ENCODE results near the gene CLSTN3. TPM values are rescaled to one million over a fixed set of nuclear protein-coding genes. Genes with fewer than 3 reads are reported as not detected.

CLSTN3 gene
- total RNA-seq, 3 donors from 2014 or later: 16.4 to 23.5 (median 18.6) TPM

GRCh38 chr12:7117670-7118069, 12.5 kb upstream of the CLSTN3 start:
- H3K4me3 ChIP-seq: no peak overlapping the region
- ATAC-seq (no peak), DNase-seq (no peak)
- TF ChIP-seq CTCF (IDR thresholded peaks at IDR 0.05): no peak
- H3K36me3 ChIP-seq (ENCODE audit: low read depth): no peaks in the 10 kb centered on the region
- no peaks in the 10 kb centered on the region for H3K9me3 ChIP-seq
- no peaks in the 10 kb centered on the region for H3K4me1 ChIP-seq (ENCODE audit: low read depth)
- intact Hi-C loops (cut with DNase I, micrococcal nuclease): no loop called here

- DNase-seq (no peak), ATAC-seq (no peak)
- no peaks in the 10 kb centered on the region for H3K36me3 ChIP-seq (ENCODE audit: low read depth)
- no peaks in the 10 kb centered on the region for H3K4me1 ChIP-seq (ENCODE audit: low read depth)
- TF ChIP-seq CTCF (IDR thresholded peaks at IDR 0.05): no peak
- no peak overlapping the region for H3K4me3 ChIP-seq
- no peaks in the 10 kb centered on the region for H3K9me3 ChIP-seq
- intact Hi-C loops (cut with DNase I, micrococcal nuclease): no loop called here
These were observed 11.3 kb upstream of the CLSTN3 start for GRCh38 chr12:7118881-7119280.

GRCh38 chr12:7120166-7120565, 10.0 kb upstream of the CLSTN3 start:
- Histone ChIP-seq H3K4me3 (no peak overlapping the region), H3K36me3 (ENCODE audit: low read depth) (no peaks in the 10 kb centered on the region), H3K4me1 (ENCODE audit: low read depth) (no peaks in the 10 kb centered on the region), H3K9me3 (no peaks in the 10 kb centered on the region)
- TF ChIP-seq CTCF (IDR thresholded peaks at IDR 0.05): no peak
- no peak for ATAC-seq
- intact Hi-C loops (cut with DNase I, micrococcal nuclease): no loop called here
- no peak for DNase-seq

- ATAC-seq (no peak), DNase-seq (no peak)
These were observed 8.8 kb upstream of the CLSTN3 start for GRCh38 chr12:7121324-7121723.

GRCh38 chr12:7122811-7123769, 7.1 kb upstream of the CLSTN3 start:
- H3K4me1 ChIP-seq (ENCODE audit: low read depth): no peaks in the 10 kb centered on the region
- H3K9me3 ChIP-seq: no peaks in the 10 kb centered on the region
- DNase-seq: no peak
- TF ChIP-seq CTCF (IDR thresholded peaks at IDR 0.05): no peak
- H3K4me3 ChIP-seq: no peak overlapping the region
- intact Hi-C loops (cut with DNase I, micrococcal nuclease): no loop called here
- peak; percentile 19 for ATAC-seq
- no peaks in the 10 kb centered on the region for H3K36me3 ChIP-seq (ENCODE audit: low read depth)

More at GRCh38 chr12:7121324-7121723, 8.8 kb upstream of the CLSTN3 start:
- Histone ChIP-seq H3K4me3 (no peak overlapping the region), H3K36me3 (ENCODE audit: low read depth) (no peaks in the 10 kb centered on the region), H3K4me1 (ENCODE audit: low read depth) (no peaks in the 10 kb centered on the region), H3K9me3 (no peaks in the 10 kb centered on the region)
- TF ChIP-seq CTCF (IDR thresholded peaks at IDR 0.05): no peak
- intact Hi-C loops (cut with DNase I, micrococcal nuclease): no loop called here

All from mucosa of descending colon (tissue), 3 donors.